Esophagus squamous epithelium (tissue), 4 donors: ENCODE measurements around the gene EXOC7.

ENCODE experiments used
- POLR2A ChIP-seq, 4 donors: fragments of 450-650 bp; IDR thresholded peaks; one replicate each; pipeline ENCODE4 v1.6.1; 2017; ENCODE audit warnings: antibody characterized with exemption in 4 of 4, mild to moderate bottlenecking in 4 of 4, moderate library complexity in 3 of 4
- TF ChIP-seq, protein P1 (sequence below), 6 experiments: fragments of 450-650 bp in 4 of 6; fragments of 200-600 bp in 2 of 6; sonication (generic) in 2 of 6; IDR thresholded peaks; one replicate each; pipeline ENCODE4 v1.5.1; 2016 to 2019; ENCODE audit warnings: antibody characterized with exemption in 6 of 6, mild to moderate bottlenecking in 4 of 6, moderate library complexity in 4 of 6

- TF ChIP-seq, protein P1, sequence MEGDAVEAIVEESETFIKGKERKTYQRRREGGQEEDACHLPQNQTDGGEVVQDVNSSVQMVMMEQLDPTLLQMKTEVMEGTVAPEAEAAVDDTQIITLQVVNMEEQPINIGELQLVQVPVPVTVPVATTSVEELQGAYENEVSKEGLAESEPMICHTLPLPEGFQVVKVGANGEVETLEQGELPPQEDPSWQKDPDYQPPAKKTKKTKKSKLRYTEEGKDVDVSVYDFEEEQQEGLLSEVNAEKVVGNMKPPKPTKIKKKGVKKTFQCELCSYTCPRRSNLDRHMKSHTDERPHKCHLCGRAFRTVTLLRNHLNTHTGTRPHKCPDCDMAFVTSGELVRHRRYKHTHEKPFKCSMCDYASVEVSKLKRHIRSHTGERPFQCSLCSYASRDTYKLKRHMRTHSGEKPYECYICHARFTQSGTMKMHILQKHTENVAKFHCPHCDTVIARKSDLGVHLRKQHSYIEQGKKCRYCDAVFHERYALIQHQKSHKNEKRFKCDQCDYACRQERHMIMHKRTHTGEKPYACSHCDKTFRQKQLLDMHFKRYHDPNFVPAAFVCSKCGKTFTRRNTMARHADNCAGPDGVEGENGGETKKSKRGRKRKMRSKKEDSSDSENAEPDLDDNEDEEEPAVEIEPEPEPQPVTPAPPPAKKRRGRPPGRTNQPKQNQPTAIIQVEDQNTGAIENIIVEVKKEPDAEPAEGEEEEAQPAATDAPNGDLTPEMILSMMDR (IDR thresholded peaks at IDR 0.05), result no peak
- no peak for TF ChIP-seq POLR2A (IDR thresholded peaks at IDR 0.05)
Observed at GRCh38 chr17:76121932-76122430, 18.4 kb upstream of the EXOC7 start.
